DOHH2 (cell line): Measurements from ENCODE around the gene ASRGL1.

Experiments used
- EZH2phosphoT487 ChIP-seq: fragments of 200-600 bp; sonication (generic); IDR thresholded peaks from 2 replicates; pipeline ENCODE4 v1.6.1; 2017; ENCODE audit warnings: borderline replicate concordance, mild to moderate bottlenecking, antibody characterized with exemption, low read length, moderate library complexity, mixed read lengths
- TF ChIP-seq, protein P1 (sequence below): fragments of 200-600 bp; sonication (generic); IDR thresholded peaks from one replicate; pipeline ENCODE4 v1.5.1; 2014; ENCODE audit warnings: antibody characterized with exemption, mild to moderate bottlenecking, low read depth, low read length; ENCODE audit not compliant: poor library complexity, severe bottlenecking

DNA sequence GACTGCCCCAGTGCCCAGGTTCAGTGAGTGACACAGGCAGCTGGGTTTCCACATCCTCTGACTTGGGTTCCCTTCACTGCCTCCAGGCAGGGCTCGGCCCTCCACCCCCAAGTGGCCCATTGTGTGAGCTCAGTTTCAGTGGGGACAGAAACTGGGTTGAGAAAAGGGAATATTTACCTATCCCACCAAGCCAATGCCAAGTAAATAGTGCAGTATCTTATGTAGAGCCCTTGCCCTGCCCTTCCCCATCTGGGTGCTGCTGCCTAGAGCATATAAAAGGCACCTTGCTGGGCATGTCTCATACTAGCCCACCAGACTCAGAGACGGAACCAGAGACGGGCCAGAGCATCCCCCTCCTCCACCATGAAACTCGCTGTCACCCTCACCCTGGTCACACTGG lies 81.5 kb downstream of the ASRGL1 start, which contains the start of gene SCGB1A1:
- TF ChIP-seq, protein P1, sequence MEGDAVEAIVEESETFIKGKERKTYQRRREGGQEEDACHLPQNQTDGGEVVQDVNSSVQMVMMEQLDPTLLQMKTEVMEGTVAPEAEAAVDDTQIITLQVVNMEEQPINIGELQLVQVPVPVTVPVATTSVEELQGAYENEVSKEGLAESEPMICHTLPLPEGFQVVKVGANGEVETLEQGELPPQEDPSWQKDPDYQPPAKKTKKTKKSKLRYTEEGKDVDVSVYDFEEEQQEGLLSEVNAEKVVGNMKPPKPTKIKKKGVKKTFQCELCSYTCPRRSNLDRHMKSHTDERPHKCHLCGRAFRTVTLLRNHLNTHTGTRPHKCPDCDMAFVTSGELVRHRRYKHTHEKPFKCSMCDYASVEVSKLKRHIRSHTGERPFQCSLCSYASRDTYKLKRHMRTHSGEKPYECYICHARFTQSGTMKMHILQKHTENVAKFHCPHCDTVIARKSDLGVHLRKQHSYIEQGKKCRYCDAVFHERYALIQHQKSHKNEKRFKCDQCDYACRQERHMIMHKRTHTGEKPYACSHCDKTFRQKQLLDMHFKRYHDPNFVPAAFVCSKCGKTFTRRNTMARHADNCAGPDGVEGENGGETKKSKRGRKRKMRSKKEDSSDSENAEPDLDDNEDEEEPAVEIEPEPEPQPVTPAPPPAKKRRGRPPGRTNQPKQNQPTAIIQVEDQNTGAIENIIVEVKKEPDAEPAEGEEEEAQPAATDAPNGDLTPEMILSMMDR, result no peak
- no peak for TF ChIP-seq EZH2phosphoT487
